NCI-H69 (cell line): ENCODE measurements around the gene GIN1.

Experiments used
- DNase-seq: peaks from one replicate; lab custom pipeline; 2025; lab: John Stamatoyannopoulos, UW

Gene GIN1

GRCh38 chr5:103036601-103037000 is 83.3 kb downstream of the GIN1 start:
- no peak for DNase-seq
